Activated T-cell treated with anti-CD3 and anti-CD28 coated beads, Interleukin-2, amount 50 U/mL, for 24 hours (primary cell): ENCODE measurements around the gene FAM117B.
A peak's percentile ranks its signal among the peaks of the same experiment; 100 is the strongest.
"Not testable (repeated sequence)": the region's sequence is repeated elsewhere in the genome, so short reads cannot be mapped to it uniquely, and the experiment has no call there.

Experiments used
- DNase-seq: peaks from one replicate; pipeline ENCODE4 v3.0.0-alpha.2; 2020
- H3K27ac Mint-ChIP-seq: 2 replicates; pipeline ENCODE4 v1.8.0; 2020; ENCODE audit warnings: mild to moderate bottlenecking, mixed read lengths
- H3K27me3 Mint-ChIP-seq: 2 replicates; pipeline ENCODE4 v1.8.0; 2020; ENCODE audit warnings: mixed read lengths
- H3K36me3 Mint-ChIP-seq: 2 replicates; pipeline ENCODE4 v1.8.0; 2020; ENCODE audit warnings: low read depth, mixed read lengths
- H3K4me1 Mint-ChIP-seq: 2 replicates; pipeline ENCODE4 v1.8.0; 2020; ENCODE audit warnings: low read depth, mixed read lengths
- H3K4me3 Mint-ChIP-seq: 2 replicates; pipeline ENCODE4 v1.8.0; 2020; ENCODE audit warnings: mild to moderate bottlenecking, moderate library complexity, mixed read lengths
- H3K9me3 Mint-ChIP-seq: 2 replicates; pipeline ENCODE4 v1.8.0; 2020; ENCODE audit warnings: mixed read lengths

Gene FAM117B

GRCh38 chr2:202771336-202771735, 136.6 kb downstream of the FAM117B start:
- H3K36me3 Mint-ChIP-seq, result peaks cover 51% of the 10 kb centered on the region
- H3K27me3 Mint-ChIP-seq, result no peaks in the 10 kb centered on the region
- no peak for DNase-seq
- H3K4me3 Mint-ChIP-seq, result no peak overlapping the region
- no peaks in the 10 kb centered on the region for H3K9me3 Mint-ChIP-seq
- H3K27ac Mint-ChIP-seq, result no peak overlapping the region
- peaks cover 27% of the 10 kb centered on the region for H3K4me1 Mint-ChIP-seq

GRCh38 chr2:202771741-202772460, 137.1 kb downstream of the FAM117B start:
- DNase-seq, result no peak
- H3K4me3 Mint-ChIP-seq, result no peak overlapping the region
- no peak overlapping the region for H3K27ac Mint-ChIP-seq
- H3K27me3 Mint-ChIP-seq, result no peaks in the 10 kb centered on the region
- H3K4me1 Mint-ChIP-seq, result peaks cover 21% of the 10 kb centered on the region
- peaks cover 51% of the 10 kb centered on the region for H3K36me3 Mint-ChIP-seq
- no peaks in the 10 kb centered on the region for H3K9me3 Mint-ChIP-seq

- no peak overlapping the region for H3K27ac Mint-ChIP-seq
- peaks cover 12% of the 10 kb centered on the region for H3K4me1 Mint-ChIP-seq
- no peaks in the 10 kb centered on the region for H3K9me3 Mint-ChIP-seq
- peaks cover 61% of the 10 kb centered on the region for H3K36me3 Mint-ChIP-seq
- DNase-seq, result no peak
- no peak overlapping the region for H3K4me3 Mint-ChIP-seq
- no peaks in the 10 kb centered on the region for H3K27me3 Mint-ChIP-seq
These were observed 138.7 kb downstream of the FAM117B start for GRCh38 chr2:202773301-202773973.

DNA sequence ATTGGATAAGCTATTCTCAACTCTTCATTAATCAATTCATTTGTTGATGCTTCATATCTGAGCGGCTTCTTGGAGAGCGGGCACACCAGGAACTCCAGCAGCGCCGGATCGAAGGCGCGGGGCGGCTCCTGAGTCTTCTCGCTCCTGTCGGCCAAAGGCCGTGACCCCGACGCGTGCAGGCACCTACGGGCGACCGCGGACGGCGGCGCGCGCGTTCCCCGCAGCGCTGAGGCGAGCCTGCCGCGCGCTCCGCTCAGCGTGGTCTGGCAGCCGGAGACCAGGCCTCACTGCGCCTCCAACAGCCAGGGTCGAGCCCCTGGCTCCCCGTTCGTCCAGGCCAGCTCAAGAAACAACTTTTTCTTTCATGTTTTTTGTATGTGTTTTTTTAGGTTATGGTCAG, 139.3 kb downstream of the FAM117B start:
- DNase-seq, result no peak
- Mint-ChIP-seq H3K4me1 (peaks cover 16% of the 10 kb centered on the region), H3K27me3 (no peaks in the 10 kb centered on the region), H3K4me3 (no peak overlapping the region), H3K36me3 (peaks cover 68% of the 10 kb centered on the region), H3K9me3 (no peaks in the 10 kb centered on the region), H3K27ac (no peak overlapping the region)

GRCh38 chr2:202778217-202778616, 143.4 kb downstream of the FAM117B start:
- Mint-ChIP-seq H3K9me3 (no peaks in the 10 kb centered on the region), H3K27ac (no peak overlapping the region), H3K27me3 (no peaks in the 10 kb centered on the region), H3K4me1 (peaks cover 28% of the 10 kb centered on the region), H3K4me3 (no peak overlapping the region), H3K36me3 (peaks cover 74% of the 10 kb centered on the region)
- no peak for DNase-seq

DNA sequence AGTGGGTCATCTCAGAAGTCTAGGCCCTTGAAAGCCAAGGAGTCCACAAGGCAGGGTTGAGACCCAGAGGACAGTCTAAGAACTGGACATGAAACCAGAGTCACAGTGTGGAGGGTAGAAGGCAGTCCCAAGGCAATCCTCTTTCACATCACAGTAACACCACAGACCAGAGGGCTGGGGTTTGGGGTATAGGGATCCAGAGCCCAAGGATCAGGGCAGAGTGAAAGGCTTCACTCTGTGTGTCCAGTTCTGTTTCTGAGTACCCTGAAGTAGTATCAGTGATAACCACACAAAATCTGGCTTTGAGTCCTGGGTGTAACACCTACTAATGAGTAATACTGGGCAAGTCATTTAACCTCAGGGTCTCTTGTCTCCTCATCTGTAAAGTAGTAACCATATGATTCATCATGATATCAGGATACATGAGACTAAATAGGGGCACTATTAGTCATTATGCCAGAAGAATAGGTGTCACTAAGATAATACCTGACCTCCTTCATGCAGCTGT, 145.8 kb downstream of the FAM117B start:
- peaks cover 67% of the 10 kb centered on the region for H3K36me3 Mint-ChIP-seq
- DNase-seq, result no peak
- H3K4me1 Mint-ChIP-seq, result peaks cover 28% of the 10 kb centered on the region

DNA sequence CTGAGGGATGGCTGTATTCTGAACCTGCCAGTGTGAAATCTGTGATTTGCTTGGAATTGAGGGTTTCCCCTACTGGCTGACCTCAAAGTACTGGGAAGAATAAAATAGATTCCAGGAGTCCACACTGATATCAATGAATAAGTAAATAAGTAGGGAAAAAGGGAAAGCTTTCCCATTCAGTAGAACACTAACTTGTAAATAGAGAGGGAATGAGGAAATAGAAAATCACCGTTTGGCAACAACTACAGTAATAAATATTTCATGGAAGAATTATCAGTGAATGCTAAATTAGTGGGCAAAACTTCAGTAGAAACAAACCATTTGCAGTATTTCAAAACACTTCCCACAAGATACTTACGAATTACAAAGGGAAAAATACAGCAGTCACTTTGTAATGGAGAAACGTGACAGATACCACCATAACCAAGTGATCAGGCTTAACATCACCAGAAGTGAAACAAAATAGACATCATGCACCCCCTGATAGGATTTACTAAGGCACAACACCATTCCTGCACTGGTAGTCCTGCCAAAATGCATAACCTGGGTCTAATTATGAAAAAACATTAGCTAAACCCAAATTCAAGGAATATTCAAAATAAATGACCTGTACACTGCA, 148.3 kb downstream of the FAM117B start:
- no peaks in the 10 kb centered on the region for H3K27me3 Mint-ChIP-seq
- no peaks in the 10 kb centered on the region for H3K9me3 Mint-ChIP-seq
- no peak for DNase-seq
- no peak overlapping the region for H3K4me3 Mint-ChIP-seq
- peaks cover 28% of the 10 kb centered on the region for H3K4me1 Mint-ChIP-seq
- H3K27ac Mint-ChIP-seq, result no peak overlapping the region
- peaks cover 67% of the 10 kb centered on the region for H3K36me3 Mint-ChIP-seq

More for the DNA sequence above, 145.8 kb downstream of the FAM117B start:
- no peak overlapping the region for H3K4me3 Mint-ChIP-seq
- no peaks in the 10 kb centered on the region for H3K9me3 Mint-ChIP-seq
- no peaks in the 10 kb centered on the region for H3K27me3 Mint-ChIP-seq
- peak overlapping the region; percentile 80 for H3K27ac Mint-ChIP-seq

- H3K27ac Mint-ChIP-seq, result no peak overlapping the region
- no peaks in the 10 kb centered on the region for H3K9me3 Mint-ChIP-seq
- DNase-seq, result no peak
- H3K27me3 Mint-ChIP-seq, result no peaks in the 10 kb centered on the region
- H3K4me1 Mint-ChIP-seq, result no peaks in the 10 kb centered on the region
- peaks cover 58% of the 10 kb centered on the region for H3K36me3 Mint-ChIP-seq
- no peak overlapping the region for H3K4me3 Mint-ChIP-seq
These were observed 152.1 kb downstream of the FAM117B start for GRCh38 chr2:202786842-202787241.

GRCh38 chr2:202790676-202791075, 155.9 kb downstream of the FAM117B start:
- Mint-ChIP-seq H3K9me3 (no peaks in the 10 kb centered on the region), H3K36me3 (peaks cover 39% of the 10 kb centered on the region), H3K4me1 (no peaks in the 10 kb centered on the region), H3K27me3 (no peaks in the 10 kb centered on the region), H3K4me3 (no peak overlapping the region), H3K27ac (no peak overlapping the region)
- DNase-seq, result no peak

- H3K4me1 Mint-ChIP-seq, result no peaks in the 10 kb centered on the region
- no peak for DNase-seq
- peaks cover 29% of the 10 kb centered on the region for H3K36me3 Mint-ChIP-seq
- peaks cover 5% of the 10 kb centered on the region for H3K9me3 Mint-ChIP-seq
- no peak overlapping the region for H3K27ac Mint-ChIP-seq
- H3K27me3 Mint-ChIP-seq, result no peaks in the 10 kb centered on the region
- H3K4me3 Mint-ChIP-seq, result no peak overlapping the region
These were observed 163.2 kb downstream of the FAM117B start for GRCh38 chr2:202797944-202798343.

- not testable (repeated sequence) for H3K9me3 Mint-ChIP-seq, H3K27ac Mint-ChIP-seq, DNase-seq, H3K4me1 Mint-ChIP-seq, H3K4me3 Mint-ChIP-seq, H3K27me3 Mint-ChIP-seq
- peaks cover 49% of the 10 kb centered on the region for H3K36me3 Mint-ChIP-seq
These were observed 171.1 kb downstream of the FAM117B start for GRCh38 chr2:202805911-202806310.

GRCh38 chr2:202807431-202808138, 172.8 kb downstream of the FAM117B start:
- not testable (repeated sequence) for H3K4me3 Mint-ChIP-seq, H3K27me3 Mint-ChIP-seq, H3K4me1 Mint-ChIP-seq, H3K27ac Mint-ChIP-seq, DNase-seq
- Mint-ChIP-seq H3K9me3 (peaks cover 12% of the 10 kb centered on the region), H3K36me3 (peaks cover 55% of the 10 kb centered on the region)

- no peak for DNase-seq
- Mint-ChIP-seq H3K27me3 (no peaks in the 10 kb centered on the region), H3K4me1 (no peaks in the 10 kb centered on the region), H3K36me3 (peaks cover 52% of the 10 kb centered on the region), H3K9me3 (peaks cover 13% of the 10 kb centered on the region), H3K27ac (no peak overlapping the region), H3K4me3 (no peak overlapping the region)
These were observed 174.0 kb downstream of the FAM117B start for GRCh38 chr2:202808754-202809153.

- Mint-ChIP-seq H3K4me1 (no peaks in the 10 kb centered on the region), H3K4me3 (no peak overlapping the region), H3K36me3 (peaks cover 39% of the 10 kb centered on the region), H3K27me3 (no peaks in the 10 kb centered on the region), H3K27ac (no peak overlapping the region), H3K9me3 (peaks cover 20% of the 10 kb centered on the region)
- DNase-seq, result no peak
These were observed 178.6 kb downstream of the FAM117B start for GRCh38 chr2:202813387-202813786.
